Ishikawa (cell line): ENCODE results near the gene TNC.

ENCODE experiments used
- TAF1 ChIP-seq: IDR thresholded peaks from 2 replicates; pipeline ENCODE4 v1.6.1; 2012; ENCODE audit warnings: low read depth, mild to moderate bottlenecking
- ZBTB7A ChIP-seq: IDR thresholded peaks from 2 replicates; pipeline ENCODE4 v1.6.1; 2012; ENCODE audit warnings: low read depth

- TF ChIP-seq TAF1 (no peak), ZBTB7A (no peak)
These were observed 128.9 kb downstream of the TNC start for GRCh38 chr9:114988962-114989599.
